Aorta (tissue), 5 donors: ENCODE data around the gene CNN3. TPM values are rescaled to one million over a fixed set of nuclear protein-coding genes. Genes with fewer than 3 reads are reported as not detected.

Experiments used
- ATAC-seq: fragments of 200-7000 bp; cut with Tn5 transposase; one replicate; pipeline ENCODE4 v1.9.1; 2022; ENCODE audit warnings: moderate library complexity; ENCODE audit not compliant: low FRiP score
- DNase-seq, 2 donors: peaks; one replicate each; pipeline ENCODE4 v3.0.0-alpha.2; 2020
- H3K27ac ChIP-seq, 2 donors: one replicate each; pipeline ENCODE4 v1.5.1; 2013; ENCODE audit warnings: low read length in 2 of 2, mild to moderate bottlenecking in 2 of 2, moderate library complexity in 2 of 2, control low read depth in 1 of 2, inconsistent platforms in 1 of 2, low read depth in 1 of 2
- H3K27me3 ChIP-seq, 2 donors: one replicate each; pipeline ENCODE4 v1.6.1; 2013; ENCODE audit warnings: control low read depth in 1 of 2, low read length in 1 of 2, mild to moderate bottlenecking in 1 of 2, moderate library complexity in 1 of 2; ENCODE audit not compliant: insufficient read depth in 2 of 2, control insufficient read depth in 1 of 2
- H3K36me3 ChIP-seq, 2 donors: one replicate each; pipeline ENCODE4 v1.6.1; 2013; ENCODE audit warnings: control low read depth in 1 of 2, low read length in 1 of 2, mild to moderate bottlenecking in 1 of 2; ENCODE audit not compliant: insufficient read depth in 2 of 2, control insufficient read depth in 1 of 2
- H3K4me1 ChIP-seq, 2 donors: one replicate each; pipeline ENCODE4 v1.6.1; 2013; ENCODE audit warnings: low read length in 2 of 2, control low read depth in 1 of 2, mild to moderate bottlenecking in 1 of 2, moderate library complexity in 1 of 2; ENCODE audit not compliant: insufficient read depth in 2 of 2, control insufficient read depth in 1 of 2
- H3K4me3 ChIP-seq, 2 donors: one replicate each; pipeline ENCODE4 v1.5.1; 2013; ENCODE audit warnings: low read length in 2 of 2, control low read depth in 1 of 2, mild to moderate bottlenecking in 1 of 2
- H3K9me3 ChIP-seq: one replicate; pipeline ENCODE4 v1.6.1; 2013; ENCODE audit warnings: mild to moderate bottlenecking, low read length; ENCODE audit not compliant: control insufficient read depth
- WGBS, 2 donors: extraction: QIAGEN DNeasy Blood & Tissue Kit; methylation state at CpG; one replicate each; pipeline ENCODE4 v1.1.7; 2013; 5-methylcytosine and 5-hydroxymethylcytosine counted together
- intact Hi-C, 2 donors: fragments of 100-400 bp; cut with DNase I; formaldehyde crosslinking; loops; one replicate each; pipeline versions ENCODE4 v1.14.2 to v1.15.0; 2022
- polyA plus RNA-seq, 2 donors: library from polyadenylated mRNA; stranded (reverse); fragments of 200-250 nt; gene quantifications; one replicate each; pipeline ENCODE4 v1.2.3, GENCODE V29; 2013
- total RNA-seq, 2 donors: library from RNA; stranded (reverse); fragmentation: NEBNext Ultra II Directional; extraction: Animal tissue kit (Norgen Biotek cat#: 25700); gene quantifications; one replicate each; pipeline ENCODE4 v1.2.1, GENCODE V29; 2021
- donor health status: healthy with polysubstance abuse.
- donor health status: Bipolar disorder and iron deficiency.
- donor health status: DM: no; HTN: no; CAD: no.
- donor health status: DM: no; HTN: no; CAD: no.
- donor health status: DM: yes; HTN: yes; CAD: no.

Gene CNN3
- total and polyA plus RNA-seq, 4 donors: 138 to 463 (median 294) TPM

DNA sequence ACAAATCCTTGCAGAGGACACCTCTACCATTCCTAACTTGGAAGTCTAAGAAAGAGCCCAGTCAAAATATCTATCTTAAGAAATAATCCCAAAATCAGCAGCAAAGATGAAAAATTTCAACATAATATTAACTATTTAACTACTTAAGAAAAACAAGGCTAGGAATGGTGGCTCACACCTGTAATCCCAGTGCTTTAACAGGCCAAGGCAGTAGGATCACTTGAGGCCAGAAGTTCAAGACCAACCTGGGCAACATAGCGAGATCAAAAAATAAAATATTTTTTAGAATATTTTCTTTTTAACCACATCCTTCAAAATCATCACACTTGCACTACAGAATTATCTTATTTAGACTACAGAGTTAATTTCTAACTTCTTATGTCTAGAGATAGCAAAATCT, 4.9 kb downstream of the CNN3 start:
- H3K4me1 ChIP-seq: peaks cover 0 to 16% of the 10 kb centered on the region in 2 donors
- 89 to 92% methylated on average over 1 of the region's 1 CpG for WGBS, 2 donors
- no peak overlapping the region for H3K27ac ChIP-seq

DNA sequence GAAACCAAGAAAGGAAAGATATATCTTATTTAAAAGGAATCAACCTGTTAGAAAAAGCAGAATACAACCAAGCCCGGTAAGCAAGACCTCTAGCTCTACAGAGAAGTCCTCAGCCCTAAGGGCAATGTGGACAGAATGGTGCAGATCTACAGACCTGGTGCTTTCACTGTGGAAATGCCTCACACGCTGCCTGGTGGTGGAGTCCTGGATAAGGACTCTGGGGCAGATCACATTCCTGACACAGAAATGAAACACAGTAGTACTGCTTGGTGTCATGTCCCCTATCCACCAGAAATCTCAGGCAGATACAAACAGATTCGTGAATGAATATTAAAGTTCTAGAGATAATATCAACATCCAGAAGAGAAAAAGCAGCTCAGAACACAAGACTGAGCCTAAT, 6.8 kb downstream of the CNN3 start:
- H3K4me3 ChIP-seq: no peak overlapping the region
- H3K4me1 ChIP-seq: peaks cover 0 to 22% of the 10 kb centered on the region in 2 donors
- H3K9me3 ChIP-seq: no peaks in the 10 kb centered on the region
- H3K27me3 ChIP-seq: no peaks in the 10 kb centered on the region
- no peak overlapping the region for H3K27ac ChIP-seq
- 21 to 30% methylated on average over 3 of the region's 3 CpGs for WGBS, 2 donors
- intact Hi-C loops: loop anchor here in 1 of 2 donors (10.0 kb wide), 1 partner anchor 315 kb away; the partner anchor contains the start of gene RWDD3
- ATAC-seq: no peak
- H3K36me3 ChIP-seq: no peaks in the 10 kb centered on the region
- no peak for DNase-seq

More for the DNA sequence above, 4.9 kb downstream of the CNN3 start:
- H3K9me3 ChIP-seq: no peaks in the 10 kb centered on the region
- intact Hi-C loops: loop anchor here in 1 of 2 donors (10.0 kb wide), 1 partner anchor 313 kb away; the partner anchor contains the start of gene RWDD3
- no peak overlapping the region for H3K4me3 ChIP-seq
- H3K36me3 ChIP-seq: no peaks in the 10 kb centered on the region
- ATAC-seq (no peak), DNase-seq (no peak)
- H3K27me3 ChIP-seq: no peaks in the 10 kb centered on the region

DNA sequence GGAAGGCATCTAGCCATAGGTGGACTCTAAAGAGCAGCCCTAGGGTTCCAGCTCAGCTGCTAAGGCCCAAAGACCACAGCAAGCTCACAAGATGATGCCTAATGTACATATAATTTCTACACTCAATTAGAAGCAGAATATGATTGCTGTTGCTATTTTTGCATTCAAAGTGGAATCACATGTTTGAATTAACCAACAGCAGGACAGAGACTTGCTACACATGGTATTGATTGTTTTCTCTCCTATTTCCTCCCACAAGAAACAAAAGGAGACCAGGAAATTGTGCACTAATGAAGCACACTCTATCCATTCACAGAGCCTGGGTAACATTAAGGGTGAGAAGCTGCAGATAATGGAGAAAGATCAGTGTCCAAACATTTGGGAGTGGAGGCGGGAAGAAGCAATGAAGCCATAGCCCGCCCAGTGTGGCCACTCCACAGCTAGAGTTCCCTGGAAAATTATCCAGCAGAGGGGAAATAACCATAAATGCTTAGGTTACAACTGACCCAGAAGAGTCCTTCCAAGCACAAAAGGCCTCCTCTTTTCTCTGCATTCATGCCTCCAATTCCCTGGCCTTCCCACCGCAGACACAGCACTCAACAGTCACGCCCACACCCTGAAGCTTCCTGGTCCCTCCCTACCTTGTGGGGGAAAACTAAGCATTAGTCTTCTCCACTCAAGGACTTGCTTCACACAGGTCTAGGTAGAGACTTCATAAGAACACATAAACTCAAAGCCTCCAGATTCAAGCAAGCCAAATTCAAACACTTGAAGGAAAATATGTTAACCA, 7.5 kb downstream of the CNN3 start:
- no peak overlapping the region for H3K4me3 ChIP-seq
- DNase-seq (no peak), ATAC-seq (no peak)
- no peaks in the 10 kb centered on the region for H3K9me3 ChIP-seq
- 71 to 77% methylated on average over 4 of the region's 4 CpGs for WGBS, 2 donors
- no peak overlapping the region for H3K27ac ChIP-seq
- no peaks in the 10 kb centered on the region for H3K36me3 ChIP-seq
- intact Hi-C loops: loop anchor here in 1 of 2 donors (10.0 kb wide), 1 partner anchor 315 kb away; the partner anchor contains the start of gene RWDD3
- no peaks in the 10 kb centered on the region for H3K27me3 ChIP-seq
- H3K4me1 ChIP-seq: peaks cover 0 to 22% of the 10 kb centered on the region in 2 donors

DNA sequence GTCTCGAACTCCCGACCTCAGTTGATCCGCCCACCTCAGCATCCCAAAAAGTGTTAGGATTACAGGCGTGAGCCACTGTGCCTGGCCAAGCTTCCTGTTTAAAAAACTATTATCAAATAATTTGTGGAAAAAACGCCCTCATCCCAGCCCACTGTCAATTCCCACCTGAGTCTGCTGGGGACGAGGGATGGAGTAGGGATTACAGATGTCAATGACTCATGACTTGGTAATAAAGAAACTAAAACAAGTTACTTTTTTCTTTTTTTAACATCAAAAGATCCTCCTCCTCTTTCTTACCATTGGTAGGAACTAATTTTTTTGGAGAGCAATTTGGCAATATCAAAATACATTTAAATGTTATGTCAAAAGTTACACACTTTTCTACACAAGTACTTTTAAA, 9.7 kb downstream of the CNN3 start:
- whole genome bisulfite sequencing, 2 donors: 72 to 76% methylated on average over 6 of the region's 6 CpGs
- Histone ChIP-seq H3K36me3 (no peaks in the 10 kb centered on the region), H3K27me3 (no peaks in the 10 kb centered on the region), H3K4me3 (no peak overlapping the region), H3K4me1 (peaks cover 5 to 27% of the 10 kb centered on the region in 2 donors), H3K27ac (no peak overlapping the region), H3K9me3 (no peaks in the 10 kb centered on the region)
- ATAC-seq (no peak), DNase-seq (no peak)
- intact Hi-C loops: no loop called here

DNA sequence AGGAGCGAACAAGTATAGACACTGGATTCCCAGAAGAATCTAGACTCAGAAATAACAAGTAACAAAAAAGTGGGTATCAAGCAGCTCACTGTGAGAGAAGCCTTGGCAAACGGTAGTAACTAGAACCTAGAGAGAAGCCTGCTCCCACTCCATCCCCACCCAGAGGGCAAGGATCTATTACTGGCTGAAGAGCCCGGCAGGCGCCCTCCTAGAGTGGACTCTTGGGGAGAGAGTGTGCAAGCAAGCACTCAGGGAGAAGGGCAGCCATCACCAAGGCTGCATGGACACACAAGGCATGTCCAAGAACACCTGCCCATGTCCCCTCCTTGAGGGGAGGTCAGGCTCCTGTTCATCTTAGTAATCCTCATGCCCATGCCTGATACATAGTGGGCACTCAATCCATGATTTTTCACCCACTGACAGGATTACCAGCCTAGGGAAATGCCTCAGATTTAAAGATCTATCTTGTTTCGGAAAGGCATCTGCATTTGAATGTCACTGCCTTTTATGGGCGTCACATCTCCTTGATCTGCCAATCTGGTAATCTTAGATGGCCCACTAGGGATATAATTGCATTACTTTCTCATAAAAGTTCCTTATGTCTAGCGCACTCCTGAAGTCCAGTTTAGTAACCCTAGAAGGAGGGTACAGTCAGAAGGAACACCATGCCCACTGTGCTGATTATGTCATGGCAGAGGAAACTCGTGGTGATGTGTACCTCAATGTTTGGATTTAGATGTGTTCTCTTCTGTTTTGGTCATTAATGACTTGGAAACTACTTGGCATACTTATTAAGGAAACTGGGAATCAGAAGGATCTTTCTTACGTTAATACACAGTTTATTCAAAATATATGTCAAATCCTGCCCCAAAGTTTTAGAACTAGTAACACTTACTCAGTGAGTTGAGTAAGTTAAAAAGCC, 14.4 kb downstream of the CNN3 start:
- peaks cover 5 to 25% of the 10 kb centered on the region in 2 donors for H3K4me1 ChIP-seq
- H3K9me3 ChIP-seq: no peaks in the 10 kb centered on the region
- peak overlapping the region in 1 of 2 donors; percentile 23 for H3K27ac ChIP-seq
- ATAC-seq (peak; percentile 26), DNase-seq (no peak)
- H3K27me3 ChIP-seq: no peaks in the 10 kb centered on the region
- H3K4me3 ChIP-seq: no peak overlapping the region
- intact Hi-C loops: no loop called here
- no peaks in the 10 kb centered on the region for H3K36me3 ChIP-seq
- 40 to 45% methylated on average over 9 of the region's 9 CpGs for WGBS, 2 donors

DNA sequence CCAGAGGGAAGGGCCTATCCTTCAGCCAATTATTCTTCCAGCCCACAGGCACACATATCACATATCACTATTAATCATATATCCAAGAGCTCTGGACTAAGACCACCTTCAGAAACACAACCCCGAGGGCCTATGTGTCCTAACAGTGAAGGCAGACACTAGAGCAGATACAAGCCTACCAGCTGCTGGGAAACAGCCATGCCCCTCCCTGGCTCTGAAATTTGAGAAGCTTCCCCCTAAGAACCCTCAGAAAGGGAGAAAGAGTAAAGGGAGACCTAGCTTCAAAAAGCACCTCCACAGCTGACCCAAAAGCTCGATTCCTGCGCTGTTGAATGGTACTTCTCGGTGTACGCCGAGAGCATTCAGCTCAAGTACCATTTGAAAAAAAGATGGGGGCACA, 17.4 kb downstream of the CNN3 start:
- Histone ChIP-seq H3K9me3 (no peaks in the 10 kb centered on the region), H3K27ac (no peak overlapping the region), H3K36me3 (no peaks in the 10 kb centered on the region), H3K4me3 (no peak overlapping the region), H3K27me3 (no peaks in the 10 kb centered on the region), H3K4me1 (peaks cover 5 to 19% of the 10 kb centered on the region in 2 donors)
- no peak for ATAC-seq
- WGBS, 2 donors: 70 to 73% methylated on average over 6 of the region's 6 CpGs
- DNase-seq: no peak
- intact Hi-C loops: no loop called here

DNA sequence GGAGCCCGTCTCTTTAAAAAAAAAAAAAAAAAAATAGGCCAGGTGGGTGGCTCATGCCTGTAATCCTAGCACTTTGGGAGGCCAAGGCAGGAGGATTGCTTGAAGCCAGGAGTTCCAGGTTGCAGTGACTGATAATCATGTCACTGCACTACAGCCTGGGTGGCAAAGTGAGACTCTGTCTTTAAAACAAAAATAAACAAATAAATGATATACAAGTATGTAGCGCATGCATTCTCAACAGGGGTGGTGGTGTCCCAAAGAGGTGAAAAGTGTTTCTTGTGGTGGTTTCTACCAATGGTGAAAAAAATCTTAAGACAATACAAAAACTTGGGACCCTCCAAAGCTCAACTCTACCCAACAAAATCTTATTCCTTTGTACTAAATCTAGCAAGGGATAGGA, 17.9 kb downstream of the CNN3 start:
- 89 to 92% methylated on average over 2 of the region's 2 CpGs for WGBS, 2 donors
- DNase-seq: no peak
- Histone ChIP-seq H3K27ac (no peak overlapping the region), H3K36me3 (no peaks in the 10 kb centered on the region), H3K4me1 (peaks cover 5 to 18% of the 10 kb centered on the region in 2 donors), H3K4me3 (no peak overlapping the region), H3K27me3 (no peaks in the 10 kb centered on the region), H3K9me3 (no peaks in the 10 kb centered on the region)
- intact Hi-C loops: no loop called here
- ATAC-seq: no peak

DNA sequence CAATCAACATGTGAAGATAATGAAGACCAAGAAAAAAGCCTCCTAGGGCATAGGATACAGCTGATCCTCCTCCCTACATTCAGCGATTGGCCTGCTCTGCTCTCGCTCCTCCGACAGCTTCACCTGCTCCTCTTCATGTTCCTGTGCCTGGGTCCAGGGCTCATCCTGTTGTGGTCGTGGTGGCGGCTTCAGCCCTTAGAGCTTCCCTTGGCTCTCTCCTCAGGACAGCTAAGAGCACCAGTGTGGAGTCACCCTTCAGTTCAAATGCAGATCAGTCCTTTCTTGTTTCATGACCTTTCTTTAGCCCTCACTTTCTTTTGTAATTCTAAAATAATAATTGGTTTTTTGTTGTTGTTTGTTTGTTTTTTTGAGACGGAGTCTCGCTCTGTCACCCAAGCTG, 18.7 kb downstream of the CNN3 start:
- ATAC-seq (no peak), DNase-seq (no peak)
- H3K36me3 ChIP-seq: no peaks in the 10 kb centered on the region
- H3K27me3 ChIP-seq: no peaks in the 10 kb centered on the region
- H3K4me3 ChIP-seq: no peak overlapping the region
- no peaks in the 10 kb centered on the region for H3K9me3 ChIP-seq
- 92 to 94% methylated on average over 7 of the region's 7 CpGs for WGBS, 2 donors
- intact Hi-C loops: no loop called here
- peaks cover 5 to 15% of the 10 kb centered on the region in 2 donors for H3K4me1 ChIP-seq
- H3K27ac ChIP-seq: no peak overlapping the region
